Loucy (cell line): ENCODE measurements around the gene SDHA.

Experiments
- H2AFZ ChIP-seq: fragments of 200-600 bp; sonication (generic); 2 replicates; pipeline ENCODE4 v1.6.0; 2016; ENCODE audit warnings: antibody characterized with exemption, mild to moderate bottlenecking, low read length, moderate library complexity
- H3F3A ChIP-seq: fragments of 200-600 bp; 2 replicates; pipeline ENCODE4 v1.6.0; 2016; ENCODE audit warnings: antibody characterized with exemption, low read depth, mild to moderate bottlenecking
- H3K27me3 ChIP-seq: fragments of 200-600 bp; sonication (generic); 2 replicates; pipeline ENCODE4 v1.6.1; 2014; ENCODE audit warnings: low read length, mild to moderate bottlenecking; ENCODE audit not compliant: insufficient read depth, poor library complexity, severe bottlenecking
- H3K36me3 ChIP-seq: fragments of 200-600 bp; sonication (generic); 2 replicates; pipeline ENCODE4 v1.6.1; 2016; ENCODE audit warnings: low read length; ENCODE audit not compliant: insufficient read depth
- H3K4me1 ChIP-seq: fragments of 200-600 bp; sonication (generic); 2 replicates; pipeline ENCODE4 v1.5.1; 2014; ENCODE audit warnings: low read length, mild to moderate bottlenecking; ENCODE audit not compliant: insufficient read depth, poor library complexity, severe bottlenecking
- H3K4me2 ChIP-seq: fragments of 200-600 bp; sonication (generic); 2 replicates; pipeline ENCODE4 v1.6.0; 2014; ENCODE audit warnings: antibody characterized with exemption, low read length, low read depth, mild to moderate bottlenecking; ENCODE audit not compliant: poor library complexity, severe bottlenecking
- H3K4me3 ChIP-seq: fragments of 200-600 bp; sonication (generic); 2 replicates; pipeline ENCODE4 v1.5.1; 2014; ENCODE audit warnings: low read length, mild to moderate bottlenecking, mixed read lengths; ENCODE audit not compliant: poor library complexity, severe bottlenecking
- H3K79me2 ChIP-seq: fragments of 200-600 bp; sonication (generic); 2 replicates; pipeline ENCODE4 v1.6.1; 2014; ENCODE audit warnings: low read length; ENCODE audit not compliant: insufficient read depth
- H3K9ac ChIP-seq: fragments of 200-600 bp; sonication (generic); 2 replicates; pipeline ENCODE4 v1.6.0; 2014; ENCODE audit warnings: mild to moderate bottlenecking, low read depth, low read length, moderate library complexity; ENCODE audit not compliant: poor library complexity, severe bottlenecking
- H3K9me2 ChIP-seq: fragments of 200-600 bp; sonication (generic); replicated peaks from 2 replicates; pipeline ENCODE4 v1.6.1; 2016; ENCODE audit warnings: low read depth, low read length, mixed read lengths
- H3K9me3 ChIP-seq: fragments of 200-600 bp; sonication (generic); 2 replicates; pipeline ENCODE4 v1.6.1; 2014; ENCODE audit warnings: mild to moderate bottlenecking, antibody characterized with exemption, low read length, low read depth; ENCODE audit not compliant: insufficient read depth
- H4K20me1 ChIP-seq: fragments of 200-600 bp; sonication (generic); 2 replicates; pipeline ENCODE4 v1.6.0; 2014; ENCODE audit warnings: antibody characterized with exemption, low read length, mild to moderate bottlenecking; ENCODE audit not compliant: insufficient read depth, poor library complexity, severe bottlenecking
- EZH2phosphoT487 ChIP-seq: fragments of 200-600 bp; IDR thresholded peaks from 2 replicates; pipeline ENCODE4 v1.6.1; 2018; ENCODE audit warnings: antibody characterized with exemption, mild to moderate bottlenecking, moderate library complexity, borderline replicate concordance
- TF ChIP-seq, protein P1 (sequence below): fragments of 200-600 bp; sonication (generic); conservative IDR thresholded peaks from 2 replicates; pipeline ENCODE4 v1.5.1; 2014; ENCODE audit warnings: mild to moderate bottlenecking, antibody characterized with exemption, low read length

SDHA gene

DNA sequence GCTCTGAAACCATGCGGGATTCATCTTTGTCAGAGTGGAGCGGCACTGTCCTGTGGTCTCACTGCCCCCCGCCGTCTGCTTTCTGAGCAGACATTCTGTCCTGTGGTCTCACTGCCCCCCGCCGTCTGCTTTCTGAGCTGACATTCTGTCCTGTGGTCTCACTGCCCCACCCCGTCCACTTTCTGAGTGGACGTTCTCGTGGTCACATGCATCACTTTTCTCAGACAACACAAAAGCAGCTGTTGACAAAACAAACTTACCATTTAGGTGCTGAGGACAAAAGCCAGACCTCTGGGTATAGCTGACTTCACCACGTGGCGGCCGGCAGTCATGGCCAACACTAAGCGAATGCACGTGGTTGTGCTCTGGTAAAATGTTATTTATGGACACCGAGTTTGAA, 24.0 kb upstream of the SDHA start:
- Histone ChIP-seq H3K4me1 (peaks cover 33% of the 10 kb centered on the region), H3K4me3 (no peak overlapping the region), H3K9ac (no peak overlapping the region), H3K9me2 (no peaks in the 10 kb centered on the region), H3K79me2 (no peaks in the 10 kb centered on the region), H3K9me3 (no peaks in the 10 kb centered on the region), H3K36me3 (no peaks in the 10 kb centered on the region), H3K27me3 (no peaks in the 10 kb centered on the region), H2AFZ (no peak overlapping the region), H4K20me1 (no peaks in the 10 kb centered on the region), H3K4me2 (no peak overlapping the region), H3F3A (no peaks in the 10 kb centered on the region)
- TF ChIP-seq, protein P1, sequence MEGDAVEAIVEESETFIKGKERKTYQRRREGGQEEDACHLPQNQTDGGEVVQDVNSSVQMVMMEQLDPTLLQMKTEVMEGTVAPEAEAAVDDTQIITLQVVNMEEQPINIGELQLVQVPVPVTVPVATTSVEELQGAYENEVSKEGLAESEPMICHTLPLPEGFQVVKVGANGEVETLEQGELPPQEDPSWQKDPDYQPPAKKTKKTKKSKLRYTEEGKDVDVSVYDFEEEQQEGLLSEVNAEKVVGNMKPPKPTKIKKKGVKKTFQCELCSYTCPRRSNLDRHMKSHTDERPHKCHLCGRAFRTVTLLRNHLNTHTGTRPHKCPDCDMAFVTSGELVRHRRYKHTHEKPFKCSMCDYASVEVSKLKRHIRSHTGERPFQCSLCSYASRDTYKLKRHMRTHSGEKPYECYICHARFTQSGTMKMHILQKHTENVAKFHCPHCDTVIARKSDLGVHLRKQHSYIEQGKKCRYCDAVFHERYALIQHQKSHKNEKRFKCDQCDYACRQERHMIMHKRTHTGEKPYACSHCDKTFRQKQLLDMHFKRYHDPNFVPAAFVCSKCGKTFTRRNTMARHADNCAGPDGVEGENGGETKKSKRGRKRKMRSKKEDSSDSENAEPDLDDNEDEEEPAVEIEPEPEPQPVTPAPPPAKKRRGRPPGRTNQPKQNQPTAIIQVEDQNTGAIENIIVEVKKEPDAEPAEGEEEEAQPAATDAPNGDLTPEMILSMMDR: no peak
- no peak for TF ChIP-seq EZH2phosphoT487

DNA sequence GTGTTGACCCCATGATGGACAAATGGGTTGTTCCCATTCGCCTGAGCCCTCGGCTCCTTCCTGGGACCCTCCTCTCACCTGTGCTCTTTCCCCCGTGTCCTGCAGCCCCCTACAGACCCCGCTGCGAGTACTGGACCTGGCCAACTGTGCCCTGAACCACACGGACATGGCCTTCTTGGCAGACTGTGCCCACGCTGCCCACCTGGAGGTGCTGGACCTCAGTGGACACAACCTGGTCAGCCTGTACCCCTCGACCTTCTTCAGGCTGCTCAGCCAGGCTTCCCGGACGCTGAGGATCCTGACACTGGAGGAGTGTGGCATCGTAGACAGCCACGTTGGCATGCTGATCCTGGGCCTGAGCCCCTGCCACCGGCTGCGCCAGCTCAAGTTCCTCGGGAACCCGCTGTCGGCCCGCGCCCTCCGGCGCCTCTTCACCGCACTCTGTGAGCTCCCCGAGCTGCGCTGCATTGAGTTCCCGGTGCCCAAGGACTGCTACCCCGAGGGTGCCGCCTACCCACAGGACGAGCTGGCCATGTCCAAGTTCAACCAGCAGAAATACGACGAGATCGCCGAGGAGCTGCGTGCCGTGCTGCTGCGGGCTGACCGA, 23.4 kb upstream of the SDHA start:
- peaks cover 27% of the 10 kb centered on the region for H3K4me1 ChIP-seq
- H4K20me1 ChIP-seq: no peaks in the 10 kb centered on the region
- TF ChIP-seq EZH2phosphoT487: no peak
- TF ChIP-seq, protein P1: no peak

DNA sequence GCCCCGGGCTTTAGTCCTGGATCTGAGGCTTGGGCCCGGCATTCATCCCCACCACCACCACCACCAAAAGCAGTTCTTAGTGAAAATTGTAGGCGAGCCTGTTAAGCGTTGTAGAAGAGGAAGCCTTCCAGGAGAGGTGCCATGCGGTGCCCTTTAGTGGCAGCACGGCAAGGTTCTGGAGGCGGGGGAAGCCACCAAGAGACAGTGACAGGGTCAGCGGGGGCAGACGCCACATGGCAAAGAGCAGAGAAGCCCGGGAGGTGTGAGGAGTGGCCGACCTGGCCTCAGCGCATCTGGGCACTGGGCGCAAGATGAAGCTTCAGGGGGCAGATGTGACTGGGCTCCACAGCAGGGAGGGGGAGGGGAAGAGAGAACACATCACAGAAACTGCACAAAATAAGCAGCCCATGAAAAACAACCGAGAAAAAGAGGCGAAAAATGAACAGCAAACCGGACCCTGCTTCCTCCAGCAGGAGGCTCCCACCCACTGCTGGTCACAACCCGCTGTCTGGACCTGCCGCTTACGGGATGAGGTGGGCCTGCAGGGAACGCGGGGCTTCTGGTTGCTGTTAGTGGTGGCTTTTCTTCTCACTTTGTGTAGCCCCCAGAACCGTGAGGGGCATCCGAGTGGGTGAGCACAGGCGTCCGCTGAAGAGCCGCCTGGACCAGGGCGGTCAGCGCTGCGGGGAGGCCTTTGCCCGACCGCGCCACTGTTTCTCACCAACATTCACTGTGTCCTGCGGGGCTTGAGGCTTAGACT, 22.5 kb upstream of the SDHA start:
- H3K27me3 ChIP-seq: no peaks in the 10 kb centered on the region
- no peak overlapping the region for H3K4me2 ChIP-seq
- TF ChIP-seq EZH2phosphoT487: no peak
- TF ChIP-seq, protein P1: peak; percentile 11; the same call in 1 of the 2 replicates
- H3K9me2 ChIP-seq: no peaks in the 10 kb centered on the region
- no peaks in the 10 kb centered on the region for H3F3A ChIP-seq
- H2AFZ ChIP-seq: no peak overlapping the region
- H3K4me1 ChIP-seq: peaks cover 19% of the 10 kb centered on the region
- no peaks in the 10 kb centered on the region for H3K36me3 ChIP-seq
- no peaks in the 10 kb centered on the region for H3K79me2 ChIP-seq
- peak overlapping the region; percentile 8 for H3K9ac ChIP-seq
- no peaks in the 10 kb centered on the region for H4K20me1 ChIP-seq
- H3K4me3 ChIP-seq: no peak overlapping the region
- no peaks in the 10 kb centered on the region for H3K9me3 ChIP-seq

More for the DNA sequence above, 23.4 kb upstream of the SDHA start:
- H2AFZ ChIP-seq: no peak overlapping the region
- no peak overlapping the region for H3K4me2 ChIP-seq
- no peaks in the 10 kb centered on the region for H3F3A ChIP-seq
- H3K4me3 ChIP-seq: no peak overlapping the region
- no peaks in the 10 kb centered on the region for H3K9me2 ChIP-seq
- H3K27me3 ChIP-seq: no peaks in the 10 kb centered on the region
- no peaks in the 10 kb centered on the region for H3K9me3 ChIP-seq
- no peaks in the 10 kb centered on the region for H3K79me2 ChIP-seq
- H3K36me3 ChIP-seq: no peaks in the 10 kb centered on the region
- H3K9ac ChIP-seq: no peak overlapping the region
